Measurements from ENCODE around the gene CRYBG1. TPM values are rescaled to one million over a fixed set of nuclear protein-coding genes. Genes with fewer than 3 reads are reported as not detected.

CRYBG1 gene
- total and polyA plus RNA-seq, 2 of the 4 experiments (the other 2 are of a cell fraction): 0.38 to 1.1 TPM

DNA sequence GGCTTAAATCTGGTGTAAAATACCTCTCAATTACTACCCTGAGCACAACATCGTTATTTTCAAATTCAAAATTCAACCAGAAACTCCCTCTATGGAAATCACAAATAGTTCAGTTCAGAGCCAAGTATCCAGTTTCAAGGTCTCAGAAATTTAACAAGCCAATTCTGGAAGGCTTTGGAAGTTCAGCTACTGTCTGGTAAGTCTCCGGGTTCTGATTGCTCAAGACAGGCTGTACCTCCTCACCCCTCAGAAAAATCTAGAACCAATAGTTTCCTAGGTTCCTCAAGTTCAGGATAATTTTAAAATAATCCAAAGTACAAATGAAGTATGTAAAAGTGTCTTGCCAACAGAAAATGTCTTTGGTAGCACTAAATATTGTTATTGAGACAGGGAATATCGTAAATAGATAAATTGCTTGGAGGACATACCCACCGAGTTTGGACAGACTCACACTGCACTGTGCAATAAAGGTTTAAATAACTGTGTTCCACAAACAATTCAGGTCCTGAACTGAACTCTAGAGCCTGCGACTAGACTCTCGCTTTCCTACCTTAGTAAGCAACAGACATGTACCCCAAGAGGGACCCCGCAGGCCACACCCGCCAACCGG, 35.7 kb upstream of the CRYBG1 start:
- H4K20me1 ChIP-seq (ENCODE audit: insufficient read depth, low read length): no peaks in the 10 kb centered on the region
- no peak overlapping the region for H2BK120ac ChIP-seq (ENCODE audit: low read depth, low read length)
- no peak overlapping the region for H4K5ac ChIP-seq (ENCODE audit: low read depth, low read length)
- no TSS peak for BruUV-seq (replicated peaks)
- H3K23ac ChIP-seq (ENCODE audit: low read depth, low read length): peak overlapping the region; percentile 6; the same call in 1 of the 2 replicates
- no peaks in the 10 kb centered on the region for H3K4me1 ChIP-seq (ENCODE audit: control insufficient read depth, insufficient read depth, low read length)
- TF ChIP-seq, protein P1, sequence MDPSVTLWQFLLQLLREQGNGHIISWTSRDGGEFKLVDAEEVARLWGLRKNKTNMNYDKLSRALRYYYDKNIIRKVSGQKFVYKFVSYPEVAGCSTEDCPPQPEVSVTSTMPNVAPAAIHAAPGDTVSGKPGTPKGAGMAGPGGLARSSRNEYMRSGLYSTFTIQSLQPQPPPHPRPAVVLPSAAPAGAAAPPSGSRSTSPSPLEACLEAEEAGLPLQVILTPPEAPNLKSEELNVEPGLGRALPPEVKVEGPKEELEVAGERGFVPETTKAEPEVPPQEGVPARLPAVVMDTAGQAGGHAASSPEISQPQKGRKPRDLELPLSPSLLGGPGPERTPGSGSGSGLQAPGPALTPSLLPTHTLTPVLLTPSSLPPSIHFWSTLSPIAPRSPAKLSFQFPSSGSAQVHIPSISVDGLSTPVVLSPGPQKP (IDR thresholded peaks at IDR 0.05; ENCODE audit: borderline replicate concordance, low read depth, low read length): no peak
- TF ChIP-seq MAZ (IDR thresholded peaks at IDR 0.05; ENCODE audit: borderline replicate concordance, low read depth, low read length) (no peak), CEBPB (IDR thresholded peaks at IDR 0.05; ENCODE audit: low read depth, low read length) (peak; percentile 48; the same call in 1 of the 2 replicates)
- POLR2A ChIA-PET (ENCODE audit: unreplicated experiment): interaction anchor here (0.9 kb wide), 1 partner anchor 10 kb away, joined by 3 read pairs; no protein-coding TSS in a partner anchor
- peak; percentile 27 for ATAC-seq (ENCODE audit: low read depth)
- H3K4ac ChIP-seq (ENCODE audit: low read depth, low read length): peak overlapping the region; percentile 66; the same call in 1 of the 2 replicates
- dilution Hi-C loops (cut with HindIII; ENCODE audit: low sequenced_read_pairs, unreplicated experiment): no loop called here
- 0 out of 2 replicates have a peak, but pooled peaks cover 4% of the 10 kb centered on the region for H3K9me1 ChIP-seq (ENCODE audit: insufficient read depth, low read length)
- H3K27me3 ChIP-seq (ENCODE audit: control insufficient read depth, insufficient read depth, low read length): peaks cover 9% of the 10 kb centered on the region
- no peak overlapping the region for H2BK15ac ChIP-seq (ENCODE audit: low read depth, low read length)
- intact Hi-C loops (cut with micrococcal nuclease): no loop called here
- peak; percentile 6 for DNase-seq
- CTCF ChIA-PET: interaction anchor here (1.0 to 1.1 kb wide), 2 partner anchors 15 to 673 kb away, joined by 3 to 4 read pairs; no protein-coding TSS in a partner anchor
- no peaks in the 10 kb centered on the region for H3K9me3 ChIP-seq (ENCODE audit: control insufficient read depth, insufficient read depth, low read length)
- H3K14ac ChIP-seq (replicated peaks; ENCODE audit: low read depth, low read length): peak overlapping the region; percentile 55
- H3K4me3 ChIP-seq (ENCODE audit: insufficient read depth, low read depth, low read length): peak overlapping the region; percentile 72
- H2BK5ac ChIP-seq (ENCODE audit: low read depth, low read length, poor library complexity, severe bottlenecking): peak overlapping the region; percentile 62
- no peak overlapping the region for H3K18ac ChIP-seq (ENCODE audit: low read depth, low read length)
- H4K8ac ChIP-seq (ENCODE audit: low read depth in 2 of 2, low read length in 2 of 2): peak overlapping the region; percentile 79 to 95; a peak in 3 of 4 replicates
- no peak overlapping the region for H4K91ac ChIP-seq (ENCODE audit: insufficient read depth, low read depth, low read length)
- peaks cover 13 to 31% of the 10 kb centered on the region in 2 experiments for H3K79me1 ChIP-seq (ENCODE audit: low read depth in 1 of 2, low read length in 2 of 2)
- H2AK5ac ChIP-seq (ENCODE audit: low read depth, low read length): no peak overlapping the region; the same call in 1 of the 2 replicates
- no peak overlapping the region for H2BK20ac ChIP-seq (ENCODE audit: low read depth, low read length)
- H3K27ac ChIP-seq (ENCODE audit: insufficient read depth, low read length): peak overlapping the region; percentile 69
- peak overlapping the region; percentile 80 for H3K9ac ChIP-seq (ENCODE audit: low read depth, low read length)
- peak overlapping the region; percentile 98 for H2AFZ ChIP-seq (replicated peaks; ENCODE audit: low read length, poor library complexity)
- in situ Hi-C loops (cut with MboI; ENCODE audit: low sequenced_read_pairs): loop anchor here (25.0 kb wide), 1 partner anchor 662 kb away; no protein-coding TSS in a partner anchor
- 29% methylated on average over 2 of the region's 9 CpGs; no CpG with 5 or more reads in 1 of the 2 experiments for WGBS, 2 experiments (ENCODE audit: extremely low coverage in 2 of 2, insufficient read length in 1 of 2)
- H3K36me3 ChIP-seq (ENCODE audit: control insufficient read depth, insufficient read depth, low read length): no peaks in the 10 kb centered on the region
- peak overlapping the region; percentile 91 for H2AK9ac ChIP-seq (replicated peaks; ENCODE audit: low read depth, low read length, poor library complexity)
- H3K4me2 ChIP-seq (ENCODE audit: low read depth, low read length): peak overlapping the region; percentile 95
- peak overlapping the region; percentile 59; the same call in 1 of the 2 replicates for H3K56ac ChIP-seq (ENCODE audit: extremely low read depth, insufficient read depth, low read length)

Measured in IMR-90 (cell line).